Fibroblast of skin of right biceps (primary cell): ENCODE results near the gene INPP5K.

Source experiments
- DNase-seq: peaks from one replicate; pipeline ENCODE4 v3.0.0-alpha.2; 2013

The INPP5K gene

DNA sequence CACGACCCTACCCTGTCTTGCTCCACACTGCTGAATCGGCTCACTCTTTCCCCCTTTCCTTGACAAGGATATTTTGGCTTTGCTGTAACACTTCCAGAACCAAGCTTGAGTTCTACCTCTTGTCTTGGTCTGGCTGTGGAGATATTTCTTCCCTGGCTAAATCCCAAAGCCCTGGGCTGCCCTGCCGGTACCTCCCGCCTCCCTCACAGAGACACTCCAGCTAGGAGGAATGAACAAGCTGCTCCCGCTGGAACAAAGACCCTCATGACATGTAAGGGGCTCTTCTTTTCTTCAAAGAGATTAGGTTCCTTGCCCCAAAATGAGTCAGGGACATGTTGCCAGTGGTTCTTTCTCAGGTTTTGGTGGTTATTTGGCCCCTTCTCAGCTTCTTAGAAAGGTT is 10.8 kb downstream of the INPP5K start:
- no peak for DNase-seq

DNA sequence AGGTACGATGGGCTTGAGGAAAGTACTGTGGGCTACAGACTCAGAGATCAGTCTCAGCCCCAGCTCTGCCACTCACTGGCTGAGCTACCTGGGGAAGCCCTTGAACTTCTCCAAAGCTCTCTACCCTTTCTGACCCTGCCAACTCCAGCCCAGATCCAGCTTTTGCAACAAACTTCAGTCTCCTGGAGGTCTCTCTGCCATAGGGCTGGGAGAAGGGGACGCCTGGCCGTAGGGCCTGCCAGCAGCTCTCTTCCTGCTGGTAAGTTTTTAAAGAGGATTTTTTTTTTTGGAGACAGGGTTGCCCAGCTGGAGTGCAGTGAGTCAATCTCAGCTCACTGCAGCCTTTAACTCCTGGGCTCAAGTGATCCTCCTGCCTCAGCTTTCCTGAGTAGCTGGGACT is 11.5 kb downstream of the INPP5K start:
- DNase-seq = no peak

DNA sequence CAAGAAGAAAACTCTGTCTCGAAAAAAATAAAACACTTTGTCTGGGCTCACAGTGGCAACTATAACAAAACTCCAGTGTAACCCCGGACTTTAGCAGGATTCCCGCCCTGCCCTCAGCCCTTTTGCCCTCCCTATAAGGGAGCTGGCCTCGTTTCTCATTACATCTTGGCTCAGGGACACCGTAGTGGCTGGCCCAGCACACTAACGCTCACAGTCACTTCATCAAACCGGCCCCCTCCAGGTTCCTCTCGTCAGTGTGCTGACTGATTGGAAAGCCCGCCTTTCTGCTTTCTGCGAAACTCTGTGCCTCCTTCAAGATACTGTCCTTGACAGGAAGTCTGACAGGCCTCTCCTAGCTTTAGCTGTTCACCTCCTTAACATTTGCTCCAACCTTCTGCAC is 12.7 kb downstream of the INPP5K start:
- no peak for DNase-seq

DNA sequence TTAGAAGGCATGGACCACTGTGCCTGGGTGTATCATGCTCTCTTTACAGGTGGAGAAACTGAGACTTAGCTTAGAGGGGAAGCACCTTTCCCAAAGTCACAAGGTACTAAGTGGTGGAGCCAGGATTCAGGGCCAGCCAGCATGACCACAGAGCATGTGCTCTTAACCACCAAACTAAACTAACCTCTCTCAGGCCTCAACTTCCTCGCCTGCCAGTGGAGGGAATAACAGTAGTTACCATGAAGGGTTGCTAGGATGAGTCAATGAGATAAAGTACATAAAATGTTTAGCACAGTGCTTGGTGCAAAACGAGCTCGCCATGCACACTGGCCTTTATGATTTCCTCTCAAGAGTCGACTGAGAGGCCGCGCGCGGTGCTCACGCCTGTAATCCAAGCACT is 17.5 kb downstream of the INPP5K start:
- DNase-seq = peak; percentile 36

DNA sequence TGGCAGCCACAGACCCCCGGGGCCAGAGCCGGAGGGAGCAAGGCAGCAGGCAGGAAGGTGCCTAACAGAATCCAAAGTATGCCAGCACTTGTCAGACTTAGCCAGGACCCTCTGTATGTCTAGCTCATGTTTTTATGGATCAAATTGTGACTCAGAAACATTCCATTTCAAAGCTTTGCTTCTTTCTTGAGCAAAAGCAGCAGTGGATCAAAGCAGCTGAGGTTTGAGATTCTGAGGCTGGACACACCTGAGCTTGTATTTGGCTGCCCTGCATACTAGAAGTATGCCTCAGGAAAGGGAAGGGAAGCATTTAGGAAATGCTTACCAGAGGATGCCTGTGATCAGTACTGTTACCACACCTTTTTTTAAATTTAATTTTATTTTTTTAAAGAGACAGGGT is 18.2 kb downstream of the INPP5K start:
- no peak for DNase-seq

DNA sequence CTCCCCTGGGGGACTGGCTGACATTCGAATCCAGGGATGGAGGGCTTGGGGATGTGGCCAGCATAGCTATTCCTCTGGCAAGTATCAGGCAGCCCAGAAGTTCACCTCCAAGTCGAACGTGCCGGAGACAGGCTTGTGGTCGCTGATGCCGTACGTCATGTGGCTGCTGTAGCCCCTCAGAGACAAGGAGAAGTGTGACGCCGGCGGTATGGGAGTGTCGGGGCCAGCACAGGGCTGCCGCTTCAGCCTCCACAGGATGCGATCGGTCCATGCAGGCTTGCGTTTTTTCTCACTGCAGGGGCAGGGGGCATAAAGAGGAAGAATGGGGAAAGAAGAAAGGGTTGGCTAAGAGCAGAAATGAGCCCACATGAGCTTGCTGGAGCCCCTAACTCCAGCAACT is 18.6 kb downstream of the INPP5K start:
- no peak for DNase-seq

DNA sequence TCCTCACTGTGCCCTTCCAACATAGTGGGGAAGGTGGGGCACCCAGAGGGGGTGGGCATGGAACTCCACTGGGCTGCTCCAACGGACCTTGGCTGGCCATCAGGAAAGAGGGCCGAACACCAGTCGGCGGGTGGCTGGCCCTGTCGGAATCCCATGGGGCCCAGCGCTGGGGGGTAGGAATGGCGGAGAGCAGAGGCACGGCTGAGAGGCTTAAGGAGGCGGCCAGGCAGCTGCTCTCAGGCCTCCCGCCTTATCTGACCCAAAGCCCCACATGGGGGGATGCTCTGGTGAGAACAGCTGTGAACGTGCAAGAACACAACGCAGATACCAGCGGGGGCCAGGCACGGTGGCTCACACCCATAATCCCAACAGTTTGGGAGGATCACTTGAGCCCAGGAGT is 19.5 kb downstream of the INPP5K start:
- DNase-seq = no peak

DNA sequence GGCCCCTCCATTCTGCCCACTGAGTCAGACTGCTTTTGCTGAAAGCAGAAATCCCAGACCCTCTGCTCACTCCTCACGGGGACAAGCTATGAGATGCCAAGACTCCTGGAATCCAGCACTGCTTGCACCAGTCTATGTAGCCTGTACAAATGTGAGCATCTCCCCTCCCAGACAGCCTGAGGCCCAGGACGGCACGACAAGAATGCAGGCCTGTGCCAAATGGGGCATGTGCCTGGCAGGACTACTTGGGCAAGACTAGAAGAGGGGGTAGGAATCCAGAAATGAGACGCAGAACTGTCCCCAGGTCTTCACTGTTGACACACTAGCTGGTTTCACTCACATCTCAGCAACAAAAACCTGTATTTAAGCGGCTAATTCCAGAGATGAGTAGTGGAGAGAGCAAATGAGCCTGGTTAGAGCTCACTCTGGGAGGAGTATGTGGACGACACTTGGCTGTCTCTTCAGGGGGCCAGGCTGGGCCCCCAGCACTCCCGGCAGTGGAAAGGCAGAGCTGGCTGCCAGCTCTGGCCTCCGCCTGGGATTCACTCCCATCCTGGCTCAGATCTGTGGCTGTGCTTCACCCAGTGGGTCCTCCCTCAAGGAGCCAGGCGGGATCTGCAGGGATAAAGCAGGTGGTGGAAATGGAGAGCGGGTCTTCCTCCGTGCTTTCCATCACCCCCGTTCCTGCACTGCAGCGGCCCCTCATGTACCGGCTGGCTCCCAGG is 21.0 kb downstream of the INPP5K start:
- no peak for DNase-seq

DNA sequence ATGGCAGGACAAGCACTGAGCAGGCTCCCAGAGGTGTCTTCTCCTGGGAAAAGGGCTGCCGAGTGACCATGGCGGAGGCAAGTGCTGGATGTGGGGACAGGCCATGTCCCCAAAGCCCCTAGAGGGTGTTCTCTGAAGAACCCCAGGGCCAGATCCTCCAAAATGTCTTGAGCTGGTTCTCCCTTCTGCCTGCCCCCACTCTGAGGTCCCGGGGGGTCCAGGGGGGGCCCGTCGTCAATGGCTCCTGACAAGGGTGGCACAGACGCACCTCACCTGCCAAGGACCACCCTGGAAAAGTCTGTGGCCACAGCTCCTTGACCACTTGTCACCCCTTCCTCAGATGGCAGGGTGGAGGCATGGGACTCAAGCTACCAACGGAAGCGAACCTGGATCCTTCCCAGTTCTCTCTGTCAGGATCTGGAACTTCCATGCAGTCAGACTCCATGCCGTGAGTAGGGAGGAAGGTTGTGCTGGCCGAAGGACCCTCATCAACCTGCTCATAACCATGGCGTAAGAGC is 21.6 kb downstream of the INPP5K start:
- DNase-seq = no peak

DNA sequence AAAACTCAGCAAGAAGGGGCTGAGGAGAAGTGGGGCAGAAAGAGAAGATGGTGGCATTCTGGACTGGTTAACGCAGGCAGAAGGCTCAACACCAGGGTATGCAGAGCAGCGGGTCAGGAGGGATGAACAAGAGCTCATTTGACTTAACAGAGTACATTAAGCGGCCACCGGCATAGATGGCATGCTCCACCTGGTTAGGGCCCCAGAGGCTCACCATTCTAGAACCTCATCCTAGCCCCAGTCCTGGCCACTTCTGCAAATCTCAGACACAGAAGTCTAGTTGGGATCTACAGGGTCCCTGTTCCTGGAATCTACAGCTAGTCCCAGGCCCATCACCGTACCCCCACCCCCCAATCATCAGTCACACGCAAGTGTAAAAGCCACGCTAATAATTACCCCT is 22.2 kb downstream of the INPP5K start:
- DNase-seq = no peak

DNA sequence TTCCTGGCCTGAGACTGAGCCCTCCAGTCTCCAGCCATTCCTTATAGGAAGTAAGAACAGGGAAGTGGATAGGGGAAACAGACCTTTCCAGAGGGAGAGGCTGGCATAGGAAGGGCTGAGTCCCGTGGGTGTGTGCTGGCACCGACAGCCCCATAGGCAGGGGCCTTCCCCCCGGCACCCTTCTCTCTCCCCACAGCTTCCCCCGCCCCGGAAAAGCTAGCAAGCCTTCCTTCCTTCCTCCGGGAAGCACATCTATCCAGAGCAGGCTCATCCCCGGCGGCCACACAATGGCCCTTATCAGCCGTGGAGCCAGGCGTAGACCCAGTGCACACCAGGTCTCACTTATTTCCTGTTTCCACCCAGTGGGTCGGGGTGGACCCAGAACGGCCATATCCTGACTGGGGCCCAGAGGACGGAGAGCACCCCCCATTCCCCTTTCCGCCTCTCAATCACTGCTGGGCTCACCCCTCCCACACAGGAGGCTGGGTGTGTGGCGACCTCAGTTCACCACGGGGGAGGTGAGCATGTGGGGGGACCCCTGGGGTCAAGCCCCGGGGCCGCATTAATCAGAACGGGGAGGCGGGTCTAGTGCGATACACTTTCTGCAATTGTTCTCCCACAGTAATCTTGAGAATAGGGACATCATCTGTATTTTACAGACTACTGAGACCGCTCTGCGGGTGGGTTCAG is 23.0 kb downstream of the INPP5K start:
- no peak for DNase-seq

DNA sequence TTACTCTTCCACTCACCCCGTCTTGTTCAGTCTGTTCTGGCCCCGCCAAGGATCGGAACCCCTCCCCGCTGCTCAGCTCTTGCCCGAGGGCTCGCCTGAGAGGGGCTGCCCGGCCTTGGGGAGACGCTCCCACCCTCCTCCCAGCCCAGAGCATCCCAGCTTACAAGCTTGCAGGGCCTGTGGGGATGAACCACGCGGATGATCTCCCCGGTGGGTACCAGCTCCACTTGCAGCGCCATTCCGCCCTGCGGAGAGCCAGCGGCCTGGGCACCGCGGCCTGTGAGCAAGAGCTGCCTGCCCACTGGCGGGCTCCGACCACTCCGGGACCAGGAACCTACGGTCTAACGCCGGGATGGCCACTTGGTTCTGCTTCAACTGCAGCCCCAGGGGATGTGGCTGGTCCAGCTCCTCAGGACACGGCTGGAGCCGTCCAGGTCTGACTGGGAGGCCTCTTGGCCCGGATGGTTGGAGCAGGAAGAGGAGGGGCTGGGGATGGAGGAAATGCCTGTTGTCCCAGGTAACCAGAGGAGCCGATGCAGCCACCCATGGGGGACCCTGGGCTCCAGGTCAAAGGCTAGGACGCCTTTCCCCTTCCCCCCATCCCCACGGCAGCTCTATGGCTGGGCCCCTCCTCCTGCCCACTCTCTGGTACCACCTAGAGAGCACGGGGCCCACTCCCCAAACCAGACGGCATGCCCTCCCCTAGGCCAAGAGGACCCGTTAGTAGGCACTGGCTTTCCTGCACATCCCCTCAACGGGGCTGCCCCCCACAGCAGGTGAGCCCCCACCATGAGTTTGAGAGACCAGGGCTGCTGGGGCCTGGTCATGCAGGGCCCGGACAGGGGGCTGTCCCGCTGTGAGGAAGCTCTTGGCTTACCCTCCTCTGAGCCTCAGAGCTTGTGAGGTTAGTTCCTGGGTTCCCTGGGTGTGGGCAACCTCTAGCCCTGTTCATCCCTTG is 23.9 kb downstream of the INPP5K start, which contains the start of gene MYO1C:
MYO1C (minus strand) TSS at position 438 of the 958 bp plus-strand sequence; CDS start at position 239, 199 bp downstream.
- no peak for DNase-seq

DNA sequence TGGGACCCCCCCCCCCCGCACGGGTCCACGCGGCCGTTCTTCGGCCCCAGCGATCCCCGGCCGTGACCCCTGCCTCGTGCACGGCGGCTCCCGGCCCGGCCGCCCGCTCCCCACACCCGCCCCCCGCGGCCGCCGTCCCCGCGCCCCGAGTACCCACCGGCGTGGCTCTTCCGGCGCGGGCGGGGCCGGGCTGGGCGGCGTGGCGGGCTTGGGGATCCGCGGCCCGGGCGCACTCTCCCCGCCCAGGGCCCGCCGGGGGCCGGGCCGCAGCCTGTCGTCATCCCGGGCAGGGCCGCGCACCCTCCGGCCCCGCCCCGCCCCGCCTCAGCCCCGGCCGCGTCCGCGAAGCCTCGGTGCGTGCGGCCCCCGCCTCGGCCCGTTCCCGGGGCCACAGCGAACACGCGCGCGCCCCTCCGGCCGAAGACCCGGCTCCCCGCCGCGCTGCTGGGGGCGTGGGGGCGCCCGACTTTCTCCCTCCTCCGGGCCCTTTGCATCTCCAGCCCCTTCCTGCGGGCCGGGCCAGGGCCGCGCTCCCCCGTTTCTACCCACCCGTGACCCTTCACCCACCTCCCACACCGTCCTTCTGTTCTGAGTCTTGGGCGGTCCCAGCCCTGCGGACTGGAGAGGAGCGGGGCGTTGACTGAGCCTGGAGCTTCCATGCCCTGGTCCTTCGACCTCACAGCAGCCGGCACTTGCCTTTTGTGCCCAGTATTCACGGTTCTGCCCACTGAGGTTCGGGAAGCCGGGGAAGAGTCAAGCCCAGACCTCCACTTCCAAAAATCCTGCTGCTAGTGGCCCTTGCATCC is 24.8 kb downstream of the INPP5K start:
- DNase-seq = peak; percentile 59

DNA sequence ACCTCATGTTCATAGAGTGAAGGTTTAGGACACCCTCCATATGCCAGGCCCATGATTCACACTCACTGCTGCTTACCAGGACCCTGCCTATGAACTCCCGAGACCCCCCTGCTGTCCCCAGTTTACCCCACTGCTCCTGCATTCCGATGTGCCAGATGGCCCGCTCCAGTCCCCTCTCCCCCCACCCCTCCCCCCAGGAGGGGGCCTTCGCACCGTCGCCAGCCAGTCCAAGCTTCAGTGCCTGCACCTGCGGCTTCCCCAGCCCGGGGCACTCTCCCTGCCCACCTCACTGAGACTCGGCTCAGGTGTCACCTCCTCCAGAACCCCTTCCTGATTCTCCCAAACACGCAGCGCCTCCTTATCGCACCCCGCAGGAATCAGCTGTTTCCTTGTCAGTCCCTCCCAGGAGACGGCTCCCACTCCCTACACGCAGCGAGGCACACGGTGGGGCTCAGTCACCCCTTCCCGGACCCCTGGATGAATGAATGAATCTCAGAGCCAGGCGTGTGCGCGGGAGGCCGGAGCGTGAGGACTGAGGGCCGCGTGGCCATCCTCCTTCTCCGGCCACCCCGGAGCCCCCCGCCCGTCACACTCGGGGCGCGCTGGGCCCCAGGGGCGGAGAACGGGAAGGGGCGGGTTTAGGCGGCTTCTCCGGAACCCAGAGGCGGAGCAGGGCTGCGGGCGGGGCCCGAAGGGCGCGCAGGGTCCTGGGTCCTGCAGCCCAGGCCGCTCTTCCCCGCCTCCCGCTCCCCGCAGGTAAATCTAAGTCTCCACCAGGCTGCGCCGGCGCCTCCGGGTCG is 25.6 kb downstream of the INPP5K start:
- DNase-seq = peak; percentile 58

DNA sequence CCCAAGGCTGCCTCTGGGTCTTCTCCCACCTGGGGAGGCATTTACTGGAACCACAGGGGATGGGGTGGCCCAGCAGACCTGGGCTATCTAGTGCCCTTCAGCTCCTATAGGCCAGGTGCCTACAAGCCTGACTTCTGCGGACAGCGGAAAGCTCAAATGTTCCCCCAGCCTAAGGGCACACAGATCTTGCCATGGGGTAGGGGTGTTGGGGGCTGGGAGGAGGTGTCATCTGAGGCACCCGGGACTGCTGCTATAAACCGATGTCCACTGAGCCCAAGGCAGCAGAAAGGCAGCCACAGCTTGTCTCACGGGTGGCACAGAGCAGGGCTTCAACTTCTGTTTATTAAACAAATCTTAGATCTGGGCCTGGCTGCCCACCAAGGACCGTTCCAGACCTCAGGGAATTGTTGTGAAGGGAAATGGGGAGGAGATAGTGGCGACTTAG is 27.6 kb downstream of the INPP5K start:
- no peak for DNase-seq

DNA sequence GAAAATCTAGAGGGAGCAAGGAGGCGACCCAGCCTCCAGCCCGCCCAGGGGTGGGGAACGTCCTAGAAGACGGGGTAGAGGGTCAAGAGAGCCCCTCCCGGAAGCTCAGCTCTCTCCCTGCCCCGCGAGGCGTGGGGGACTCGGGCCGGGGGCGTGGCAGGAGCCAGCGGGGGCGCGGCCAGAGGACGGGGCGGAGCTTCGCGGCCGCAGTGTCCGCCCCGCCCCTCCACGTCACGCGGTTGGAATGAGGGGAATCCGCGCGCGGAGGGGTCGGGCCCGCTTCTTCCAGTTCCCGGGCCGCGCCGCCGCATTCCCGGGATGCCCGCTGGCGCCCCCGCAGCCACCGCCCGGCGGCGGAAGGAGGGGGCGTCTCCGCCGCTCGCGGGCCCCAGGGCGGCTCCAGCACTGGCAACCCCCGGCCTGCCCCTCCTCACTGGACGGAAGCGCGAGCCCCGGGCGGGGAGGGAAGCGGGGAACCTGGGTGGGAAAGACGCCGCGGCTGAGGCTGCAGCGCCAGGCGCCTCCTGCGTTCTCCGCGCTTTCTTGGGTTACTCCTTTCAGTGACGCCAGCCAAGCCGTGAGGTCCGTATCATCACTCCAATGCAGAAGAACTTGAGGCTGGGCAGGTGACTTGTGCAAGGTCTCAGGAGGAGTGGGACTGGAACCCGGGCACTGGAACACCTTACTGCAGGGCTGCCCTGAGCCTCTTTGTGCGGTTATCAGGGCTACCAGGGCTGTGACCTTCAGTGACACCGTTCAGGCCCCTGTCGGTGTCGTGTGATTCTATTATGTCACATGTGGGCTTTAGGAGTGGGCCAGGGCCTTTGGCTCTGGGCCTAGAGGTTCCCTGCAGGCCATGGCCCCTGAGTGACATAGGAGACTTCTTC is 28.2 kb downstream of the INPP5K start:
- DNase-seq = peak; percentile 92

DNA sequence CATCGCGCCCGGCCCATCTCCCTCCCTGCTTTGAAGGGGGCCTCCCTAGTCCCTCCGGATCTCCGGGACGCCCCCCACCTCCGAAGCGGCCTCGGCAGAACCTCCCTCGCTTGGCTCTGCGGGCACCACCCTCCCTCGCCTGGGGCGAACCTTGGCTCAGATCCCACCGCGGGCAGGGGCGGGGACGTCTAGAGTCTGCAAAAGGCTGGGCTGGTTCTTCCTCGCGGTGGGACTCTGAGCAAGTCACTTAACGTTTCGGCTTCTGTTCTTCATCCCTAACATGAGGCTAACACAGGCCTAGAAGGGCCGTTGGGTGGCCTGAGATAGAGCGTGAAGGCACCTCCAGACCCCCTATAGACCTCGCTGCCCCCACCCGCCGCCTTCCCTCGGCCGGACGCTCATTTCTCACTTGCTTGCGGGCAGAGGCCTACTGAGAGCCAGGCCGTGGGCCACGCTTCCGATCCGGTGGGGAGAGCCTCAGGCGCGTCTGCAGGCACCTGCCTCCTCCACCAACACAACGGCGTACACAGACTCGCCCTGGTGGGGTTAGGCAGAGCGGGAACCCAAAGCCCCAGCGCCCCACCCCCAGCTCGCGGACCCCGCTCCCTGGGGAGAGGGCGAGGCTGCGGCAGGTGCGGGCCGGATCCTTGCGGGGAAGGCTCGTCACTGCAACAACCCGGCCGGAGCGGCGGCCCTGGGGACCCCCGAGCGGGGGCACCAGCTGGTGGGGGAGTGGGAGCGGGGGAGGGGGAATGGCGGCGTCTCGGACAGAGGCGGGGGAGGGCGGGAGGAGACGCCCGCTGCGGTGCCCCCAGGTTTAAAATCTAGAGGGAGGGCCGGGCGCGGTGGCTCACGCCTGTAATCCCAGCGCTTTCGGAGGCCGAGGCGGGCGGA is 29.4 kb downstream of the INPP5K start:
- peak; percentile 65 for DNase-seq

DNA sequence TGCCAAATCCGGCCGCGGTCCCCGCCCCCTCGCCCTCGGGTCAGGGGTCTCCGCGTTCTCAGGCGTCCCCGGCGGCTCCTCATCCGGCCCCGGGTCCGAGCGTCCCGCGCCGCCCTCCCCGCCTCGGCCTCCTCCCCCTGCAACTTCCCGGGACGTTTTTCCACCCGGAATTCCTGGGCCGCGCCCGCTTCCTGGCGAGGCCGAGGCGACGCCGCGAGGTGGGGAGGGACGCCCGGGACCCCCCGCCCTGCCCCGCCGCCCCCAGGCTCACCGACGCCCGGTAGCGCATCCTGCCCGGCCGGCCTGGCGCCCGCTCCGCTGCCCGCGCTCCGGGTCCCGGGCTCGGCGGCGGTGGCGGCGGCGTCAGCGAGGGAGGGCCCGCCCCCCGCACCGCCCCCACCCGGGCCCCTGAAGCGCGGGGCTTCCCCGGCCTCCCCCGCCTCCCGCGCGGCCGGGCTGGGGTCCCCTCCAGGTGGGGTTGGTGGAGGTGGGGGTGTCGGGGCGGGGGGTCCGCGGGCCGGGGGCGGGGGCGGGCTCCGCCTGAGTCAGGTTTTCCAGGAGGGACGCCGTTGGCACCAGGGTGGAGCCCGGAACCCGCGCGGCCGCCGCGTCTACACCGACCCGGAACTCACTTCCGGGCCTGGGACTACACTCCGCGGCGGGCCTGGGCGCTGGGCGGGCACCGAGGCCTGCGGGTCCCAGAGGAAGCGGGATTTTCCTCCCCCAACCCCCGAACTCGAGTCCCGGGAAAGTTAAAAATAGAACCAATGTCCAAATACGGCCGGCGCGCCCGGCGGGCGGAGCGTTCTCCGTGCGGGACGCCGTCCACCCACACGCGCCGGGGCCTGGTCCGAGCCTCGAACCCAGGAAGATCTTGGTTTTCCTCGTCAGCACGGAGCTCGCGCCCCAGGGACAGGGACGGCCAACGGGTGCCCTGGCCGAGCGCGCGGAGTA is 30.7 kb downstream of the INPP5K start:
- peak; percentile 77 for DNase-seq
